SK-N-DZ (cell line): Measurements from ENCODE around the gene FAAP100. TPM values are rescaled to one million over a fixed set of nuclear protein-coding genes. Genes with fewer than 3 reads are reported as not detected.
"Not testable (repeated sequence)": the region's sequence is repeated elsewhere in the genome, so short reads cannot be mapped to it uniquely, and the experiment has no call there.

ENCODE experiments used
- DNase-seq: peaks from one replicate; pipeline ENCODE4 v3.0.0-alpha.2; 2015; ENCODE audit warnings: low spot score
- polyA plus RNA-seq, 2 experiments: library from polyadenylated mRNA; depleted of rRNA; stranded (reverse); fragments of >200 nt; gene quantifications; 2 replicates each; pipeline ENCODE4 v1.2.3, GENCODE V29; 2014

Gene FAAP100, protein sequence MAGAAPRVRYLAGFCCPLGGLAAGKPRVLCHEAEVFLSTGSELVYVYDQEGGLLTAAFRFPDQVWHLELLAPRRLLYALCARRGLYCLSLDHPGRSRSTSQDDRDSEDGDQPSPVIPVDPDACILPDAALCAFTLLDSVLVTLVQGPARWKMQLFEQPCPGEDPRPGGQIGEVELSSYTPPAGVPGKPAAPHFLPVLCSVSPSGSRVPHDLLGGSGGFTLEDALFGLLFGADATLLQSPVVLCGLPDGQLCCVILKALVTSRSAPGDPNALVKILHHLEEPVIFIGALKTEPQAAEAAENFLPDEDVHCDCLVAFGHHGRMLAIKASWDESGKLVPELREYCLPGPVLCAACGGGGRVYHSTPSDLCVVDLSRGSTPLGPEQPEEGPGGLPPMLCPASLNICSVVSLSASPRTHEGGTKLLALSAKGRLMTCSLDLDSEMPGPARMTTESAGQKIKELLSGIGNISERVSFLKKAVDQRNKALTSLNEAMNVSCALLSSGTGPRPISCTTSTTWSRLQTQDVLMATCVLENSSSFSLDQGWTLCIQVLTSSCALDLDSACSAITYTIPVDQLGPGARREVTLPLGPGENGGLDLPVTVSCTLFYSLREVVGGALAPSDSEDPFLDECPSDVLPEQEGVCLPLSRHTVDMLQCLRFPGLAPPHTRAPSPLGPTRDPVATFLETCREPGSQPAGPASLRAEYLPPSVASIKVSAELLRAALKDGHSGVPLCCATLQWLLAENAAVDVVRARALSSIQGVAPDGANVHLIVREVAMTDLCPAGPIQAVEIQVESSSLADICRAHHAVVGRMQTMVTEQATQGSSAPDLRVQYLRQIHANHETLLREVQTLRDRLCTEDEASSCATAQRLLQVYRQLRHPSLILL
- polyA plus RNA-seq (2014; cell fraction: cytosol; rRNA removed) = 40.2 and 49.0 TPM in 2 replicates
- polyA plus RNA-seq (2014; cell fraction: nucleus; rRNA removed) = 85.2 and 88.2 TPM in 2 replicates

DNA sequence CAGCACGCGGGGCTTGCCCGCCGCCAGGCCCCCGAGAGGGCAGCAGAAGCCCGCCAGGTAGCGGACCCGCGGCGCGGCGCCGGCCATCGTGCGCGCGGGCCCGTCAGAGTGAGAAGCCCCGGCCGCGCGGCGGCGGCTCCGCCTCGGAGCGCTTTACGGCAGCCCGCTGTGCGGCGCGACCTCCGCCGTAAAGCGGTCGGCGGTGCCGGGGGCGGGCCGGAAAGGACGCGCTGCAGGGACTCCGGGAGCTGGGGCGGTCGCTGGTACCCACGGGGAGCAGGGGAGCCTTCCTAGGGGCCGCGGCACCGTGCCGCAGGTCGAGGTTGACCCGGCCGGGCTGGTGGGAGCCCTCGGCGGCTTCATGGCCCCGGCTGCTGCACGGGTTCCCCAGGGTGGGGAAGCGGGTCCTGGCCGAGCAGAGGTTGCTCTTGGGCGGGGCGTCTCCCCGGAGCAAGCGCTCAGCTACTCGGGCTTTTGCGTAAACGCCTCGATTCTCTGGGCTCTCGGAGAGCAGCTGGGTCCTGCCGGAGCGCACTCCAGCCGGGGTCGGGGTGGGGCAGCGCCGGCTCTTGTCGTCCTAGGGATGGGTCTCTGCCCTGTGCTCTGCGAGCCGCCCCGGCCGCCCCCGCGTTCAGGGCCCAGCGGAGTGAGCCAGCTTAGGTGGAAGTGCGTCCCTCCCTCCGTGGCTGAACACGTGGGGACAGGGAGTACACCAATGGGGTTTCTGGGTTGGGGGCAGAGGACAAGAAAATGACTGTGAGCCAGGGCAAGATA is at the start of gene FAAP100:
Gene FAAP100 (minus strand): TSS at position 110 of the 774 bp plus-strand sequence. CDS start 23 bp downstream, at position 87.
- peak; percentile 79 for DNase-seq

DNA sequence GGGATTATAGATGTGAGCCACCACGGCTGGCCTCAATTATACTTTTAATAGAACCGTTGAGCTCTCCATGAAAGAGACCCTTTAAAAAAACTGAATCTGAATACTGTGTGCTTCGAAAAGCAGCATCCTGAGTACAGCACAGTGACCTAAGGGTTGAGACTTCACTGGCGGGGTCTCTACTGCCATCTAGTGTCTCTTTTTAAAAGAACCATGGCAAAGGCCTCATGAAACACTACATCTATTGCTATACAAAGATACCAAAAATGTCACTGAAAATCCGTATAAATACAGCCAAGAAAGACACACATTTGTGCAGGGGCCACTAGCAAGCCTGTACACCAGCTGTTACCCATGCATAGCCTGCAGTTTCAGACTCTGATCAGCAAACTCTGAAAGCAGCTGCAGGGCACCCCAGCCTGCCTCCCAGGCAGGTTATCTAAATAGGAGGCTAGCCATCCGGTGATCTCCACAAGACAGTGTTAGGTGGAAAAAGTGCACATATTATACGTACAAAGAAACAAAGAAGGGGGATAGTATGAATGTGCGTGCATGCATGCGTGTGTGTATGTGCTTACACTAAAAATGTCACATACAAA is 49.5 kb upstream of the FAAP100 start:
- peak; percentile 72 for DNase-seq

DNA sequence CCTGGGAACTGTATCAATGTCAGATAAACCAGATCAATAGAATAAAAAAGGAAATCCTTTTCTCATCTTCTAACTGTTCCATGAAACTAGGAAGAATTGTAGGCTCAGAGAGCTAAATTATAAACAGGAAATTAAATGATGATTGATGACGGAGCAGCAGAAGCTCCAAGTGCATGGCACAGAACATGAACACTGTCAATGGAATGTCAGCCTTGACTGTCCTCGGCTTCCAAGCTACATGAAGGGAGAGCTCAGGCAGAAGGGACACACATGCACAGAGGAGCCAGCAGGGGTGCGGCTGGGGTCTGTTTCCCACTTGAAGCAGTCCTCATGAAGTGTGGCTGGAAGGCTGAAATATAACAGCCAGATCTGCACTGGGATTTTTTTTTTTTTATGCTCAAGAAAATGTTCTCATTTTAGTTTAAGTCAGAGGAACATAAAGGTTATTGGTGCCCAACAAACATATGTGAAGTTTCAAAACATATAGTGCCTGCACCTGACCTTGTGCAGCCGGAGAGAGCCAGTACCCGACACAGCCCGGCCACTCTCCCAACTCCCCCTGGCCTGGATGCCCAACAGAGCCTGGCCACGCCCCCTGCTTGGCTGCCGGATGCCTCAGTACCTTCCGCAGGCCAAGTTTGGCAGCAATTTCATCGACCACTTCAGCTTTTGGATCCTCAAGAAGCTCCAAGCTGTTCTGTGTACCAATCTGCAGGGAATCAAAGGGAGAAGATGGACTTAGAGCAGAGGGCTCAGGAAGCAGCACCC is 47.8 kb upstream of the FAAP100 start:
- DNase-seq = no peak

DNA sequence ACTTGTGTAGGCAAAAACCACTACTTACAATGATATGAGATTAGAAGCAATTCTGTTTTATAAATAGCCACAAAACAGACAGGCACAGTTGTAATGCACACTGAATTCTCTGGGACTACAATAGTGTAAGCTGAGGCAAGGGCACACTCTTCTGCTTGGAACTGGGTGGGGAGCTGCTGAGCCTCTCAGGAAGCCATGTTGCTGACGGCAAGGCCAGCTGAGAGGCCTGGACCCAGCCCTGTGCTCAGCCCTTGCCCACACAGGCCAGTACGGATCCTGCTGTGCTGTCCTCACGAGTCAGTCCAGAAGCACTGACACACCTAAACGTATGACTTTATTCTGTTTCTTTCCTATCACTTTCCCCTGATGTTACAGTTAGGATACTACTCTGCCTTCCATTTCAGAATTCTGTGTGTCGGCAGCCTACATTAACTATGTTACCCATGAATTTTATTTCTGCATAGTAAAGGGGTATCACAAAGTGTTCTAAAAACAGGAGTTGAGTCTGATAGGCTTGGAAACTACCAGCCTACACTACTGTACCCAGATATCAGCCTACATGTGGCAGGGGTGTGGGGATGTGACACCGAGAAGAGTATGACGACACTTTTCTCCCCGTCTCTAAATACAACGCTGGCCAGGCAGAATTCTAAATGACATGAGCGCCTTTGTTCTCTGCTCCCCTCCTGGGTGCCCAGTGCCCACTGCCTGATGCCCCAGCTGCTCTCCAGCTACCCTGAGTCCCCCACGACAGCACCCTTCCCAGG is 41.1 kb upstream of the FAAP100 start:
- DNase-seq = no peak

DNA sequence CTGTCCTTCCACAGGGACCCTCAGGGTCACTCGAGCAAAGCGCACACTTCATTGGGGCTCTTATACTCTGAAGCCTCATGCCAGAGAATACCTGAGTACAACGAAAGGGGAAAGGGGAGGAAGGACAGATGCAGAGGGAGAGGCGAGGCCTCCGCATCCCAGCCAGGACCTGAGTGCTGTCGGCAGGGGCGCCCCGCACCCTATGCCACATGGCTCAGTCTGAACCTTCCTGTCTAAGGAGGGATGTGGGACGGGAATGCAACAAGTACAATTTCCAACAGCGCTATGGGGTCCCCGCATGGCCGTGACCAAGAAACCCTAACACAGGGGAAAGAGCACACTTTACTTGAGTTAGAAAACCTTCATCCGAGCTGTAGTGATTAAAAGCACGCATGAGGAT is 39.8 kb upstream of the FAAP100 start:
- no peak for DNase-seq

DNA sequence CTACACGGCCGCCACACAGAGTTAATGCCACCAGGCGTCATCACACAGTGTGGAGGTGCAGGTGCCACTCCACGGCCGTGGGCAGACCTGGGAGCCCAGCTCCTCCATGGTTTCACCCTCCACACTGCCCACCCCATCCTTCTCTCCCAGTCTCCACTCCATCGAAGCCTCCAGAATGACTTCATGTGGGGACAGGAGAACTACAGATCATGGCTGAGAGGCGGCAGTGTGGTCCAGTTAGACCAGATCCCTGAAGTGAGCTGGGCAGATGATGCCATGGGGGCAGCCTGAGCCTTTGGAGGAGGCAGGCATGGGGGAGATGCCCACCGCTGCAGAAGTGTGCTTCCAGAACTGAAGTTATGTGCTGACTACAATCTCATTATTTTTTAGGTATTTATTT is 38.0 kb upstream of the FAAP100 start:
- no peak for DNase-seq

DNA sequence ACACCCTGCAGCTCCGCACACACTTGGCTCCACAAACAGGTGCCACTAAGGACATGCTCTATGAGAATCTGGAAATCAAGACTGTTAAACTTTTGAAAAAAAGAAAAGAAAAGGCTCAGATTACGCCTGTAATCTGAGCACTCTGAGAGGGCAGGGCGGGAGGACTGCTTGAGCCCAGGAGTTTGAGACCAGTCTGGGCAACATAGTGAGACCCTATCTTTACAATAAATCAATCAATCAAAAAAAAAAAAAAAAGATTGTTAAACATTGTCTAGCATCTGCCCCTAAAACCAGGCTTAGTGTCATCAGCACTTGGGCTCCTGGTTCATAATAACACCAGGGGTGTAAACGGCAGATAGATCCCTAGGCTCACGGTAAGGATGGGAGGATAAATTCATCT is 37.5 kb upstream of the FAAP100 start:
- DNase-seq = no peak

DNA sequence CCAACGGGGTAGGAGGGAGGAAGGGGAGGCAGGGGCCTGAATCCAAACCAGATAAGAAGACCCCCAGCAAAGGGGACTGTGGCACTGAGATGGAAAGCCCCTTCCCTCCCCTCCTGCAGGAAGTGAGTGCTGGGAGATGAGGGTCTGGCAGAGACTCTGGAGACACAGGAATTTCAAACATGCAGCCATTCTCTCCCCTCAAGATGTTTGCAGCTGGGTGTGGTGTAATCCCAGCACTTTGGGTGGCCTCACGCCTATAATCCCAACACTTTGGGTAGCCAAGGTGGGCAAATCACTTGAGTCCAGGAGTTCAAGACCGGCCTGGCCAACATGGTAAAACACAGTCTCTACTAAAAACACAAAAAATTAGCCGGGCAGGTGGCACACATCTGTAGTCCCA is 33.9 kb upstream of the FAAP100 start:
- DNase-seq = no peak

DNA sequence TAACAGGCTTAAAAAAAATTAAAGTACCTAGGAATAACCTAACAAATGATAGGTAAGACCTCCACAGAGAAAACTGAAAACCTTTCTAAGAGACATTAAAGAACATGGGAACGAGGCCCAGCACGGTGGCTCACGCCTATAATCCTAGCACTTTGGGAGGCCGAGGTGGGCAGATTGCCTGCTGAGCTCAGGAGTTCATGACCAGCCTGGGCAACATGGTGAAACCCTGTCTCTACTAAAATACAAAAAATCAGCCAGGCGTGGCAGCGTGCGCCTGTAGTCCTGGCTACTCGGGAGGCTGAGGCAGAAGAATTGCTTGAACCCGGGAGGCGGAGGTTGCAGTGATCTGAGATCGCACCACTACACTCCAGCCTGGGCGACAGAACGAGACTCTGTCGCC is 32.6 kb upstream of the FAAP100 start:
- not testable (repeated sequence) for DNase-seq

DNA sequence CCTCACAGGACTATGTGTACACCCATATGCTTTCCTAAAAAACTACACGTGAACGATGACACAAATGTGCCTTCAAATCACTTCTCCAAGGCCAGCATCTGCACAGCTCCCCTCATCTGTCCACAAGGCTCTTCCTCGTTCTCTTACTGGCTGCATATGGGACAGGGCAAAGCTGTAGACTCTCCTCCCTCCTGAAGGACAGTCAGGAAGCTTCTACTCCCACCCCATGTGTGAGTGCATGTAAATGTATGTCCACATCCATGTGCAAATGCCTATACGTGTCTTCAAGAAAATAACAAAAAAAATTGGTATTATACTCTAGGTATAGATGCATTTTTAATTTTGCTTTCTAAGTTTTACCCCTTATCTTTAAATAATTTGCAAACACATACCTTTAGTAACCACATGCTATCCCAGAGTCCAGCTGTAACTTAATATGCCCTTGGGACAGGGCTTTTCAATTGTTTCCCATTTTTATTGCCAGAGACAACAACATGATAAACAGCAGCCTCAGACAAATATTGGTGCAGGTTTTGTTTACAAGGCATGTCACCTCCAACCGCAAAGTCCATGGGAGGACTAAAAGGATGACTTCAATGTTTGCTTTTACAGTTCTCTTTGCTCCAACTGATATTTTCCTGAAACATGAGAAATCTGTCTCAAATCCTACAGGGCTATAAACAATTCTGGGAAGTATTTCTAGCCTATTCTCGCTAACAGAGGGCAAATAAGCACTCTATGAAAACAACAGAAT is 31.6 kb upstream of the FAAP100 start:
- DNase-seq = no peak

DNA sequence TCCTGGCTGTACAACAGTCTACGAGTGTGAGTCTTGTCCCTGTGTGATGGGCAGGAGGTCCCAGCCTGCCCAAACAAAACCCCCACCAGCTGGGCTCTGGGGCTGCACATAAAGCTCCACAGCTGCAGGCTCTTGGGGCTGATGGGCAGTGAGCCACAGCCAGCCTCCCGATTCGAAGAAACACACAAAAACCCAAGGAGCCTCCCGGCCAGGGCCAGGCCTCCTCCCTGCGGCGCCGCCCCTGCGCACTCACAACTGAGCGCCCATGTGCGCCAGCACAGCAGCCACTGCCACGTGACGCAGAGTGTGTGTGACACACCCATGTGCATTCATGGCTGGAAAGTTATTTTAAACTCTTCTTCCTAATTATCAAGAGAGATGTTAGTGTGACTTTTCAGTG is 30.6 kb upstream of the FAAP100 start:
- no peak for DNase-seq

DNA sequence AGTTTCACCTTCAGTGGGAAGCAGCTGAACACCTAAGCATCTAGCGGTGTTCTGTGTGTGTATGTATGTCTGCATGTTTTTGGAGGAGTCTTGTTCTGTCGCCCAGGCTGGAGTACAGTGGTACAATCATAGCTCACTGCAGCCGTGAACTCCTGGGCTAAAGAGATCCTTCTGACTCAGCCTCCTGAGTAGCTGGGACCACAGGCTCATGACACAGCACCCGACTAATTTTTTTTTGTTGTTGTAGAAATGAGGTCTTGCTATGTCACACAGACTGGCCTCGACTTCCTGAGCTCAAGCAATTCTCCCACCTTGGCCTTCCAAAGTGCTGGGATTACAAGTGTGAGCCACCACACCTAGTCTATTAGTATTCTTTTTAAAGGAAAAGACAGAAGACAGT is 30.2 kb upstream of the FAAP100 start:
- DNase-seq = no peak

DNA sequence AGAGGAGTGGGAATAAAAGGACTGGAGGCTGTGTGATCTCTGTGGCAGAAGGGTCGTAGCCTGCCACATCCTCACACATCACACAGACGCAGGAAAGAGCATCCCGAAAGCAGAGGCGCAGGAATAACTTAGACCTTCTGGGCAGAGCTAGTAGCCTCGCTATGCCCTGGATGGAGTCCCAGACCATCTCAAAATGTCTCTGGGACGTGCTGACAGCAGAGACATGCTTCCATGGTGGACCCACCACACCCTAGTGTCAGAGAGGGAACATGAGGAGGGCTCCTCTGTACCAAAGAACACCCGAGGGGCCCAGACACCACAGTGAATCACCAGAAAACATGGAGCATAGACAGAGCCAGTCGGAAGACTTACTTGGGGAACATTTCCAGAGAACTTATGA is 29.6 kb upstream of the FAAP100 start:
- DNase-seq = no peak

DNA sequence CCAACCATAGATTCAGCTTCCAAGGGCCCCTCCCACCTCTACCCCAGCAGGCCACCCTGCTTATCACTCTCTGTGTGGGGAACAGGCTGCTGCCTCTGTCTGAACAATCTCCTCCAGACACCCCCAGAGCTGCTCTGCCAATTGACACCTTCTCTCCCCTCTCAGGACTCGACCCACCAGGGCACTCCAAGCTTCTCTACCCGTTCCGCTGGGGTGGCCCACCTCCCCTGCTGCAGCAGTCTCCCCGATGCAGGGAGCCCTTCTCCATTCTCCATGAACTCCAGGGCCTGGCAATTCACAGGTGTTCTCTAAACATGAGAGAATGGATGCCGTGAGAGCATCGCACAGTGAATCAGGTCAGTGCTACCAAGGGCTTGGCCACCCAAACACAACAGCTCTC is 28.3 kb upstream of the FAAP100 start:
- DNase-seq = no peak

DNA sequence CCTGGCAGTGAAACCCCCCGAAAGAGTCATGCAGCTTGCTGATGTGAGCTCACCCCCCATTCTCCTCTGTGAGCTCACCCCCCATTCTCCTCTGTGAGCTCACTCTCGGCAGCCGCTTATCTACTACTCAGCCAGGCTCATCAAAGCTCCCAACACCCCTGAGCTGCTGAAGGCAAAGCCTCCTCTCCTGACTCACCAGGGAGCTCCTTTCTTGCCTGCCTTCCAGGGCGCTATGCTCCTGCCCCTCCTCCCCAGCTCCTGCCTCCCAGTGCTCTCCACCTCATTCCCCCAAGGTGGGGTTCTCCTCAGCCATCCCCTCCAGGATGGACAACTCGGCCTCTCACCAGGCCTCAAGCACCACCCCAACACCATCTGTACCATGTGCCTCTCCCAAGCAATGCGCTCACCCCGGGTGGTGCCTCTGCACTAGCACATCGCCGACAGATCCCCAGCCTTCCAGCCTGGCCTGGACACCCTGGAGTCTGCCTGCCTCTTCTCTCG is 27.7 kb upstream of the FAAP100 start:
- DNase-seq = no peak

DNA sequence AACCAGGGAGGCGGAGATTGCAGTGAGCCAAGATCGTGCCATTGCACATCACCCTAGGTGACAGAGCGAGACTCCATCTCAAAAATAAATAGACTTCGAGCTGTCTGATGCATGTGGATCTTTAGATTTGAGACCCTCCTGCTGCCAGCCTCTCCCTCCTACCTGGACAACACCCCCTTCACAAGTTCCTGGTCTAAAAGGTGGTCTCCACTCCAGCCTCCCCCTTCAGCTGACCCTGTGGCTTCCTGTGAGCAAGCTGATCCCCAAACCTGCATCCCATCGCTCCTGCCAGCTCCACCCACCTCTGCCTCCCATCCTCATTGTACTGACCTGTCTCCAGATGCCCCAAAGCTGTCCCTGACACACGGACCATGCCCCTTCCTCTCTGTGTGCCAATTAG is 27.1 kb upstream of the FAAP100 start:
- no peak for DNase-seq

DNA sequence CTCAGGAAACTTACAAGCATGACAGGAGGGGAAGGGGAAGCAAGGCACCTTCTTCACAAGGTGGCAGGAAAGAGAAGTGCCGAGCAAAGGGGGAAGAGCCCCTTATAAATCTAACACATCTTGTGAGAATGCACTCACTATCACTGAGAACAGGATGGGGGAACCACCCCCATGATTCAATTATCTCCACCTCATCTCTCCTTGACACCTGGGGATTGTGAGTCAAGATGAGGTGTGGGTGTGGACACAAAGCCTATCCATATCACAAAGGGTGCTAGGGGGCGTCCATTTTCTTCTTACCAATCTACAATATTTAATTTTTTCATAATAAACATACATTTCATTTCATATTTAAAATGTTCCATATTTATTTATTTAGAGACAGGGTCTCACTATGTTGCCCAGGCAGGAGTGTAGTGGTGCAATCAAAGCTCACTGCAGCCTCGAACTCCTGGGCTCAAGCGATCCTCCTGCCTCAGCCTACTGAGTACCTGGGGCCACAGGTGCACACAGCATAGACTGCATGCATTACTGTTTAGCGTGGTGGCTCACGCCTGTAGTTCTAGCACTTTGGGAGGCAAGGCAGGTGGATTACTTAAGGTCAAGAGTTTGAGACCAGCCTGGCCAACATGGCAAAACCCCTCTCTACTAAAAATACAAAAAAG is 26.5 kb upstream of the FAAP100 start:
- DNase-seq = no peak

DNA sequence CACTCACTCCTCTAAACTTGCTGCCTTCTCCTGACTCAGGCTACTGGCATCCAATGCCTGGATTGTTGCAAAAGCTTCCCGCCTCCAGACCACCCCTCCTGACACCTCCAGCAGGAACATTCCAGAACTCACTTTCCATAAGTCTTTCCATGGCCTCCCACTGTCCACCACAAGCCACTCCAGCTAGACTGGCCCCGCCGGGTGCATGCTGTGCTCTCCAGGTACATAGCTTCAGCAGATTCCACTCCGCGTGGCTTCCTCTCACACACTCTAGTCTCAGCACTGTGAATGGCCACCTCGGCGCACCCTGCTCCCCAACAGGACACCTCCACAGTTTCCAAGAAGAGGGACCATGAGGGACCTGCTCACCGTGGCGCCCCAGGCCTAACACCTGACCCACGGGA is 25.9 kb upstream of the FAAP100 start:
- no peak for DNase-seq
